GM21423 (cell line): Measurements from ENCODE around the gene ANKS1A.

Experiments
- ATAC-seq: cut with Tn5 transposase; IDR thresholded peaks from one replicate; pipeline ENCODE4 v1.9.1; 2021; ENCODE audit warnings: mild to moderate bottlenecking, moderate library complexity; ENCODE audit not compliant: unreplicated experiment

The ANKS1A gene

GRCh38 chr6:35080821-35081425 is 191.9 kb downstream of the ANKS1A start:
- no peak for ATAC-seq

- no peak for ATAC-seq
These were observed 192.4 kb downstream of the ANKS1A start for GRCh38 chr6:35081426-35081851.

GRCh38 chr6:35082046-35082732 is 193.1 kb downstream of the ANKS1A start:
- no peak for ATAC-seq

- ATAC-seq: no peak
These were observed 193.8 kb downstream of the ANKS1A start for GRCh38 chr6:35082733-35083403.

- no peak for ATAC-seq
These were observed 194.5 kb downstream of the ANKS1A start for GRCh38 chr6:35083507-35083906.

- ATAC-seq: no peak
These were observed 195.0 kb downstream of the ANKS1A start for GRCh38 chr6:35084041-35084491.

GRCh38 chr6:35084511-35085203 is 195.6 kb downstream of the ANKS1A start:
- no peak for ATAC-seq

GRCh38 chr6:35085359-35086281 is 196.6 kb downstream of the ANKS1A start:
- ATAC-seq: no peak

- ATAC-seq: no peak
These were observed 197.2 kb downstream of the ANKS1A start for GRCh38 chr6:35086282-35086632.

GRCh38 chr6:35086636-35087360 is 197.7 kb downstream of the ANKS1A start:
- ATAC-seq: no peak

GRCh38 chr6:35087361-35088280 is 198.6 kb downstream of the ANKS1A start:
- ATAC-seq: no peak

- no peak for ATAC-seq
These were observed 199.5 kb downstream of the ANKS1A start for GRCh38 chr6:35088281-35089215.

- no peak for ATAC-seq
These were observed 200.3 kb downstream of the ANKS1A start for GRCh38 chr6:35089216-35089934.

- no peak for ATAC-seq
These were observed 201.0 kb downstream of the ANKS1A start for GRCh38 chr6:35089935-35090505.

- ATAC-seq: no peak
These were observed 201.7 kb downstream of the ANKS1A start for GRCh38 chr6:35090734-35091133.

GRCh38 chr6:35091346-35092083 is 202.5 kb downstream of the ANKS1A start:
- ATAC-seq: no peak
